ENCODE results near the gene DPH7.

Gene DPH7

GRCh38 chr9:137506274-137506673 lies 72.5 kb downstream of the DPH7 start:
- TF ChIP-seq EZH2phosphoT487 (IDR thresholded peaks at IDR 0.05; ENCODE audit: borderline replicate concordance) = no peak

GRCh38 chr9:137505421-137506140 lies 73.1 kb downstream of the DPH7 start:
- Histone ChIP-seq H3K9ac (ENCODE audit: low read depth, low read length, poor library complexity, severe bottlenecking) (no peak overlapping the region), H4K20me1 (ENCODE audit: insufficient read depth, low read length, poor library complexity, severe bottlenecking) (no peaks in the 10 kb centered on the region), H3K4me1 (ENCODE audit: insufficient read depth, low read length, poor library complexity, severe bottlenecking) (no peaks in the 10 kb centered on the region), H3K4me2 (ENCODE audit: low read depth, low read length, poor library complexity, severe bottlenecking) (no peak overlapping the region), H3F3A (ENCODE audit: low read depth) (peaks cover 4% of the 10 kb centered on the region; the same call in 1 of the 2 replicates), H3K4me3 (ENCODE audit: low read length, poor library complexity, severe bottlenecking) (no peak overlapping the region), H3K9me3 (ENCODE audit: insufficient read depth, low read depth, low read length) (no peaks in the 10 kb centered on the region), H3K27me3 (ENCODE audit: insufficient read depth, low read length, poor library complexity, severe bottlenecking) (no peaks in the 10 kb centered on the region), H3K36me3 (ENCODE audit: insufficient read depth, low read length) (no peaks in the 10 kb centered on the region), H2AFZ (ENCODE audit: low read length) (no peak overlapping the region), H3K9me2 (replicated peaks; ENCODE audit: low read depth, low read length) (no peaks in the 10 kb centered on the region), H3K79me2 (ENCODE audit: insufficient read depth, low read length) (no peaks in the 10 kb centered on the region)
- TF ChIP-seq EZH2phosphoT487 (IDR thresholded peaks at IDR 0.05; ENCODE audit: borderline replicate concordance) (no peak), CTCF (conservative IDR thresholded peaks at IDR 0.05; ENCODE audit: low read length) (no peak)

More at GRCh38 chr9:137506274-137506673, 72.5 kb downstream of the DPH7 start:
- Histone ChIP-seq H4K20me1 (ENCODE audit: insufficient read depth, low read length, poor library complexity, severe bottlenecking) (no peaks in the 10 kb centered on the region), H3K9me3 (ENCODE audit: insufficient read depth, low read depth, low read length) (no peaks in the 10 kb centered on the region), H3F3A (ENCODE audit: low read depth) (peaks cover 4% of the 10 kb centered on the region; the same call in 1 of the 2 replicates), H3K4me3 (ENCODE audit: low read length, poor library complexity, severe bottlenecking) (no peak overlapping the region), H3K4me2 (ENCODE audit: low read depth, low read length, poor library complexity, severe bottlenecking) (no peak overlapping the region), H3K9ac (ENCODE audit: low read depth, low read length, poor library complexity, severe bottlenecking) (no peak overlapping the region), H3K4me1 (ENCODE audit: insufficient read depth, low read length, poor library complexity, severe bottlenecking) (no peaks in the 10 kb centered on the region), H3K27me3 (ENCODE audit: insufficient read depth, low read length, poor library complexity, severe bottlenecking) (no peaks in the 10 kb centered on the region), H3K9me2 (replicated peaks; ENCODE audit: low read depth, low read length) (no peaks in the 10 kb centered on the region), H3K79me2 (ENCODE audit: insufficient read depth, low read length) (no peaks in the 10 kb centered on the region), H2AFZ (ENCODE audit: low read length) (no peak overlapping the region), H3K36me3 (ENCODE audit: insufficient read depth, low read length) (no peaks in the 10 kb centered on the region)
